ENCODE measurements around the gene TYROBP. TPM values are rescaled to one million over a fixed set of nuclear protein-coding genes. Genes with fewer than 3 reads are reported as not detected.

Gene TYROBP
- total and polyA plus RNA-seq, 2 of the 8 experiments (the other 6 are each of a cell fraction or from before 2014, with no cell fraction given): 0.18 TPM; not detected in 1

- H3K36me3 ChIP-seq (ENCODE audit: control insufficient read depth in 2 of 4, insufficient read depth in 4 of 4, low read length in 3 of 4): no peaks in the 10 kb centered on the region
- H2BK120ac ChIP-seq (replicated peaks; ENCODE audit: low read depth, low read length): no peak overlapping the region
- H3K27ac ChIP-seq (ENCODE audit: low read depth, low read length): no peak overlapping the region
- no peaks in the 10 kb centered on the region for H3K79me1 ChIP-seq (ENCODE audit: low read depth, low read length)
- no peak overlapping the region for H3K4me2 ChIP-seq (ENCODE audit: insufficient read depth in 1 of 2, low read depth in 2 of 2, low read length in 2 of 2)
- no peak for TF ChIP-seq POLR2A (IDR thresholded peaks at IDR 0.05; ENCODE audit: control extremely low read depth in 1 of 2, low read depth in 2 of 2, low read length in 2 of 2)
- H3K4me3 ChIP-seq (ENCODE audit: extremely low read depth in 1 of 4, insufficient read depth in 2 of 4, low read depth in 3 of 4, low read length in 4 of 4): no peak overlapping the region
- no peaks in the 10 kb centered on the region for H3K27me3 ChIP-seq (replicated peaks in 1 of 4; ENCODE audit: control insufficient read depth in 3 of 4, extremely low read depth in 1 of 4, insufficient read depth in 3 of 4, low read length in 3 of 4)
- ChIA-PET POLR2A (ENCODE audit: partially characterized antibody) (no interaction called here), CTCF (ENCODE audit: partially characterized antibody) (interaction anchor here (0.7 to 1.4 kb wide), 5 partner anchors 9 to 102 kb away, joined by 3 to 7 read pairs (median 4); no protein-coding TSS in a partner anchor)
- H4K8ac ChIP-seq (ENCODE audit: extremely low read depth, insufficient read depth, low read length): no peak overlapping the region
- H3K9ac ChIP-seq (replicated peaks in 1 of 4; ENCODE audit: extremely low read depth in 1 of 4, low read depth in 3 of 4, low read length in 3 of 4): no peak overlapping the region
- H2BK20ac ChIP-seq (ENCODE audit: low read length): no peak overlapping the region
- DNase-seq (ENCODE audit: low read depth in 1 of 2, low spot score in 2 of 2) (no peak), FAIRE-seq (no peak)
- no peaks in the 10 kb centered on the region for H4K20me1 ChIP-seq (replicated peaks in 1 of 2; ENCODE audit: control insufficient read depth in 1 of 2, insufficient read depth in 2 of 2, low read length in 2 of 2)
- no peak overlapping the region for H3K18ac ChIP-seq (ENCODE audit: extremely low read depth, low read length)
- H2AK5ac ChIP-seq (ENCODE audit: low read depth, low read length): no peak overlapping the region
- no peak overlapping the region for H2BK15ac ChIP-seq (ENCODE audit: low read length)
- H3K4ac ChIP-seq (replicated peaks; ENCODE audit: insufficient read length, low read depth, low read length): no peak overlapping the region
- no peak overlapping the region for H4K5ac ChIP-seq (ENCODE audit: insufficient read length, low read depth, low read length)
- H3K4me1 ChIP-seq (replicated peaks in 1 of 4; ENCODE audit: control insufficient read depth in 3 of 4, insufficient read depth in 4 of 4, low read length in 3 of 4): no peaks in the 10 kb centered on the region
- 81% methylated on average over 6 of the region's 6 CpGs; no CpG with 5 or more reads in 1 of the 2 experiments for whole genome bisulfite sequencing, 2 experiments (ENCODE audit: extremely low coverage in 1 of 2, insufficient coverage in 1 of 2, insufficient read length in 1 of 2, insufficient replicate concordance in 2 of 2, low coverage in 1 of 2, low lambda C conversion rate in 2 of 2, missing lambda C conversion rate in 1 of 2)
- H3K79me2 ChIP-seq (ENCODE audit: control insufficient read depth in 1 of 2, insufficient read depth in 2 of 2, low read length in 2 of 2): no peaks in the 10 kb centered on the region
- no peak overlapping the region for H3K56ac ChIP-seq (replicated peaks; ENCODE audit: insufficient read length, low read depth, low read length)
- H3K9me3 ChIP-seq (ENCODE audit: insufficient read depth in 2 of 2, low read depth in 1 of 2, low read length in 1 of 2): peaks cover 0 to 3% of the 10 kb centered on the region in 2 experiments; a peak in 1 of 4 replicates
- H2BK12ac ChIP-seq (ENCODE audit: low read depth, low read length): no peak overlapping the region
- H3K23me2 ChIP-seq (ENCODE audit: low read depth, low read length): no peaks in the 10 kb centered on the region
- H2BK5ac ChIP-seq (ENCODE audit: low read depth, low read length): no peak overlapping the region
- no peak overlapping the region for H4K91ac ChIP-seq (replicated peaks; ENCODE audit: insufficient read length, low read length)
- no peak overlapping the region for H3K23ac ChIP-seq (ENCODE audit: insufficient read length)
- H2AFZ ChIP-seq (ENCODE audit: low read length): no peak overlapping the region
- H3K14ac ChIP-seq (ENCODE audit: insufficient read length): no peak overlapping the region
These were observed 12.9 kb upstream of the TYROBP start for GRCh38 chr19:35921012-35921411.

Data from H1 (cell line).